ENCODE results near the gene KLF18. TPM values are rescaled to one million over a fixed set of nuclear protein-coding genes. Genes with fewer than 3 reads are reported as not detected.

Gene KLF18
- total and polyA plus RNA-seq, 12 donors: not detected

GRCh38 chr1:44108971-44109370, 32.5 kb downstream of the KLF18 start:
- Histone ChIP-seq H3K27me3 (no peaks in the 10 kb centered on the region), H3K36me3 (replicated peaks in 1 of 2) (no peaks in the 10 kb centered on the region), H3K27ac (no peak overlapping the region), H3K9me3 (replicated peaks in 1 of 3) (no peaks in the 10 kb centered on the region), H3K4me1 (replicated peaks in 1 of 2) (peaks cover 0 to 27% of the 10 kb centered on the region in 2 donors), H3K4me3 (no peak overlapping the region)
- 95 to 100% (median 98%) methylated on average over 1 of the region's 1 CpG for WGBS, 4 donors
- DNase-seq: no peak
- no peak for TF ChIP-seq CTCF (IDR thresholded peaks at IDR 0.05)
- no peak for TF ChIP-seq POLR2A (IDR thresholded peaks at IDR 0.05)
- intact Hi-C loops (cut with DNase I): no loop called here

DNA sequence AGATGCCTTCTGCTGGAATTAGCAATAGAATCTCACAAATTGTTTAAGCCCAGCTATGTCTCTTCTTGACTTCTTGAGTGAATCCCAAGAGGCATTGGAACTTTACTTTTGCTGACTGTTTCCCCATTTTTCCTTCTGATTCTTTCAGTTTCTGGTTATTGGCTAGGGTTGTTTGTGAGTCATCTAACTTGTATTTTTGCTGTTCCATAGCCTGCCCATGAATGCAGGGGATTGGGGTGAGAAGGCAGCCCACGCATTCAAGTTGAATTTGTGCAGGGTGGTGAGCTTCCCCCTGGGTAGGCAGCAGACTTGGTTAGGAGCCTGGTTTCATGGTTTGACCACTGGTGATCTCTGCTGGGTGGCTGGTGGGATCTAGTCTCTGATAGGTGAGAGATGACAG, 33.2 kb downstream of the KLF18 start:
- DNase-seq: no peak
- Histone ChIP-seq H3K27ac (peak overlapping the region in 2 of 5 donors; percentile 8 to 38), H3K27me3 (no peaks in the 10 kb centered on the region), H3K4me3 (no peak overlapping the region), H3K4me1 (replicated peaks in 1 of 2) (peaks cover 0 to 24% of the 10 kb centered on the region in 2 donors), H3K9me3 (replicated peaks in 1 of 3) (no peaks in the 10 kb centered on the region), H3K36me3 (replicated peaks in 1 of 2) (no peaks in the 10 kb centered on the region)
- TF ChIP-seq CTCF (IDR thresholded peaks at IDR 0.05): no peak
- no peak for TF ChIP-seq POLR2A (IDR thresholded peaks at IDR 0.05)
- intact Hi-C loops (cut with DNase I): no loop called here
- WGBS, 4 donors: 71 to 96% (median 82%) methylated on average over 1 of the region's 1 CpG

DNA sequence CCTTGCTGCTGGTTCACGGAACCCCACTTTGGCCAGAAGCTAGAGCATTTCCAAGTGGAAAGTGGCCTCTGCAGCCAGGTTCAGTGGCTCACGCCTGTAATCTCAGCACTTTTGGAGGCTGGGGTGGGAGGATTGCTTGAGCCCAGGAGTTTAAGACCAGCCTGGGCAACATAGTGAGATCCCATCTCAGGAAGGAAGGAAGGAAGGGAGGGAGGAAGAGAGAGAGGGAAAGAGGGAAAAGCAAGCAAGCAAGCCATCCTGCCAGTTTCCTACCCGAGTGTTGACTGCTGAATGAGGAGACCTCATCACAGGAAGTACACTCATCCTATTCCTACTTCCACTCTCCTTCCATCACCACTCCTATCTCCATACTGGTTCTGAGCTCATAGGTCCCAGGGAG, 35.6 kb downstream of the KLF18 start:
- TF ChIP-seq CTCF (IDR thresholded peaks at IDR 0.05) (no peak), POLR2A (IDR thresholded peaks at IDR 0.05) (no peak)
- H3K27ac ChIP-seq: no peak overlapping the region
- no peaks in the 10 kb centered on the region for H3K36me3 ChIP-seq (replicated peaks in 1 of 2)
- 84 to 92% (median 87%) methylated on average over 3 of the region's 3 CpGs for WGBS, 4 donors
- H3K9me3 ChIP-seq (replicated peaks in 1 of 3): no peaks in the 10 kb centered on the region
- H3K27me3 ChIP-seq: no peaks in the 10 kb centered on the region
- H3K4me3 ChIP-seq: no peak overlapping the region
- intact Hi-C loops (cut with DNase I): no loop called here
- DNase-seq: no peak
- peaks cover 6% of the 10 kb centered on the region in 2 donors for H3K4me1 ChIP-seq (replicated peaks in 1 of 2)

DNA sequence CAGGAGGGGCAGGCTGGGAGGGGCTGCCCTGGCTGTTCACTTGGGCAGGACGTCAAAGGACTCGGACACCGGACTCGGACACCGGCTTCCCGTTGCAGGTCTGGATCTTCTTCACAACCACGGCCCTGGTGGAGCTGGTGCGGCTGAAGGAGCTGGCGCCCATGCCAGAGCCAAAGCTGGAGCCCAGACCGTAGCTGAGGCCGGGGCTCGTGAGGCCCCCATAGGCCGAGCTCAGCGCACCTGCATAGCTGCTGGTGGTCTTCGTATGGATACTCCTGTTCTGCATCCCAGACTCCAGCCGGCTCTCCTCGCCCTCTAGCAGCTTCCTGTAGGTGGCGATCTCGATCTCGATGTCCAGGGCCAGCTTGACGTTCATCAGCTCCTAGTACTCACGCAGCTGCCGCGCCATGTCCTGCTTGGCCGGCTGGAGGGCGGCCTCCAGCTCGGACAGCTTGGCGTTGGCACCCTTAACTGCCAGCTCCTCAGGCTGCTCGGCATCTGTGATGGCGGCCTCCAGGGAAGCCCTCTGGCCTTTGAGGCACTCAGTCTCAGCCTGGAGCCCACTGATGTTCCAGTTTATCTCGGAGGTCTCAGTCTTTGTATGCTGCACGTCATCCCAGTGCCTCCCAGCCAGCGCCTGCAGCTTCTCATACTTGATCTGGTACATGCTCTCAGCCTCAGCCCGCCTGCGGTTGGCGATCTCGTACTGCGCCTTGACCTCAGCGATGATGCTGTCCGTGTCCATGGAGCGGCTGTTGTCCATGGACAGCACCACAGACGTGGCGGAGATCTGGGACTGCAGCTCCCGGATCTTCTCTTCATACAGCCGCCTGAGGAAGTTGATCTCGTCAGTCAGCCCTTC, 37.9 kb downstream of the KLF18 start:
- Histone ChIP-seq H3K4me3 (no peak overlapping the region), H3K27ac (no peak overlapping the region), H3K36me3 (replicated peaks in 1 of 2) (no peaks in the 10 kb centered on the region), H3K27me3 (no peaks in the 10 kb centered on the region), H3K4me1 (replicated peaks in 1 of 2) (peaks cover 6% of the 10 kb centered on the region in 2 donors), H3K9me3 (replicated peaks in 1 of 3) (no peaks in the 10 kb centered on the region)
- intact Hi-C loops (cut with DNase I): no loop called here
- 81 to 85% (median 83%) methylated on average over 20 to 46 of the region's 46 CpGs for WGBS, 4 donors
- no peak for DNase-seq
- TF ChIP-seq CTCF (IDR thresholded peaks at IDR 0.05) (no peak), POLR2A (IDR thresholded peaks at IDR 0.05) (no peak)
